ENCODE results near the gene SDCBP2. TPM values are rescaled to one million over a fixed set of nuclear protein-coding genes. Genes with fewer than 3 reads are reported as not detected.

SDCBP2 gene
- total and polyA plus RNA-seq, 2 of the 8 experiments (the other 6 are each of a cell fraction or from before 2014, with no cell fraction given) = 4.2 to 6.7 TPM

GRCh38 chr20:1320016-1320415 is 8.9 kb downstream of the SDCBP2 start:
- Histone ChIP-seq H4K8ac (ENCODE audit: extremely low read depth, insufficient read depth, low read length) (no peak overlapping the region), H3K4me3 (ENCODE audit: extremely low read depth in 1 of 4, insufficient read depth in 2 of 4, low read depth in 3 of 4, low read length in 4 of 4) (no peak overlapping the region), H4K91ac (replicated peaks; ENCODE audit: insufficient read length, low read length) (no peak overlapping the region), H3K18ac (ENCODE audit: extremely low read depth, low read length) (no peak overlapping the region), H3K9ac (replicated peaks in 1 of 4; ENCODE audit: extremely low read depth in 1 of 4, low read depth in 3 of 4, low read length in 3 of 4) (no peak overlapping the region), H3K4me1 (replicated peaks in 1 of 4; ENCODE audit: control insufficient read depth in 3 of 4, insufficient read depth in 4 of 4, low read length in 3 of 4) (no peaks in the 10 kb centered on the region), H4K5ac (ENCODE audit: insufficient read length, low read depth, low read length) (no peak overlapping the region), H3K56ac (replicated peaks; ENCODE audit: insufficient read length, low read depth, low read length) (no peak overlapping the region), H3K27ac (ENCODE audit: low read depth, low read length) (no peak overlapping the region), H3K23me2 (ENCODE audit: low read depth, low read length) (peaks cover 2% of the 10 kb centered on the region; the same call in 1 of the 2 replicates), H4K20me1 (replicated peaks in 1 of 2; ENCODE audit: control insufficient read depth in 1 of 2, insufficient read depth in 2 of 2, low read length in 2 of 2) (peaks cover 0 to 1% of the 10 kb centered on the region in 2 experiments), H2AFZ (ENCODE audit: low read length) (no peak overlapping the region), H2BK120ac (replicated peaks; ENCODE audit: low read depth, low read length) (no peak overlapping the region), H3K27me3 (replicated peaks in 1 of 4; ENCODE audit: control insufficient read depth in 3 of 4, extremely low read depth in 1 of 4, insufficient read depth in 3 of 4, low read length in 3 of 4) (no peaks in the 10 kb centered on the region; a peak in 2 of 7 replicates), H3K23ac (ENCODE audit: insufficient read length) (no peak overlapping the region), H3K79me1 (ENCODE audit: low read depth, low read length) (no peaks in the 10 kb centered on the region), H2BK5ac (ENCODE audit: low read depth, low read length) (no peak overlapping the region), H3K36me3 (ENCODE audit: control insufficient read depth in 2 of 4, insufficient read depth in 4 of 4, low read length in 3 of 4) (no peaks in the 10 kb centered on the region), H2BK12ac (ENCODE audit: low read depth, low read length) (no peak overlapping the region), H3K4ac (replicated peaks; ENCODE audit: insufficient read length, low read depth, low read length) (no peak overlapping the region), H3K4me2 (ENCODE audit: insufficient read depth in 1 of 2, low read depth in 2 of 2, low read length in 2 of 2) (no peak overlapping the region), H2AK5ac (ENCODE audit: low read depth, low read length) (no peak overlapping the region), H2BK20ac (ENCODE audit: low read length) (no peak overlapping the region), H3K9me3 (ENCODE audit: insufficient read depth in 2 of 2, low read depth in 1 of 2, low read length in 1 of 2) (no peaks in the 10 kb centered on the region), H3K14ac (ENCODE audit: insufficient read length) (no peak overlapping the region), H2BK15ac (ENCODE audit: low read length) (no peak overlapping the region), H3K79me2 (ENCODE audit: control insufficient read depth in 1 of 2, insufficient read depth in 2 of 2, low read length in 2 of 2) (no peaks in the 10 kb centered on the region)
- no peak for TF ChIP-seq PHF8 (conservative IDR thresholded peaks at IDR 0.05; ENCODE audit: low read depth, low read length)
- TF ChIP-seq GABPA (IDR thresholded peaks at IDR 0.05; ENCODE audit: borderline replicate concordance, insufficient read depth, low read length) = no peak
- TF ChIP-seq CTBP2 (IDR thresholded peaks at IDR 0.05; ENCODE audit: borderline replicate concordance, insufficient read depth, insufficient read length, low read length) = no peak
- TF ChIP-seq SP2 (IDR thresholded peaks at IDR 0.05; ENCODE audit: low read length) = no peak
- no peak for TF ChIP-seq KDM4A (IDR thresholded peaks at IDR 0.05; ENCODE audit: low read depth, low read length, severe bottlenecking)
- WGBS, 2 experiments (ENCODE audit: extremely low coverage in 1 of 2, insufficient coverage in 1 of 2, insufficient read length in 1 of 2, insufficient replicate concordance in 2 of 2, low coverage in 1 of 2, low lambda C conversion rate in 2 of 2, missing lambda C conversion rate in 1 of 2) = 81% methylated on average over 6 of the region's 6 CpGs; no CpG with 5 or more reads in 1 of the 2 experiments
- POLR2A ChIA-PET (ENCODE audit: partially characterized antibody) = no interaction called here
- CTCF ChIA-PET (ENCODE audit: partially characterized antibody) = interaction anchor here (1.0 kb wide), 1 partner anchor 78 kb away, joined by 3 read pairs; no protein-coding TSS in a partner anchor
- no peak for FAIRE-seq
- no peak for DNase-seq (ENCODE audit: low read depth in 1 of 2, low spot score in 2 of 2)

Measured in H1 (cell line).